Karpas-422 (cell line): ENCODE measurements around the gene LYVE1. TPM values are rescaled to one million over a fixed set of nuclear protein-coding genes. Genes with fewer than 3 reads are reported as not detected.

Experiments used
- DNase-seq: peaks from one replicate; pipeline ENCODE4 v3.0.0-alpha.2; 2015
- H2AFZ ChIP-seq: fragments of 200-600 bp; sonication (generic); 2 replicates; pipeline ENCODE4 v1.6.1; 2014; ENCODE audit warnings: antibody characterized with exemption, low read length, mixed read lengths
- H3K27ac ChIP-seq: fragments of 200-600 bp; sonication (generic); 2 replicates; pipeline ENCODE4 v1.5.1; 2014; ENCODE audit warnings: mild to moderate bottlenecking, low read length, moderate library complexity
- H3K27me3 ChIP-seq: fragments of 200-600 bp; sonication (generic); 2 replicates; pipeline ENCODE4 v1.6.1; 2014; ENCODE audit warnings: low read length, mixed read lengths
- H3K36me3 ChIP-seq: fragments of 200-600 bp; sonication (generic); 2 replicates; pipeline ENCODE4 v1.6.1; 2014; ENCODE audit warnings: low read length, mixed read lengths; ENCODE audit not compliant: insufficient read depth
- H3K4me1 ChIP-seq: fragments of 200-600 bp; sonication (generic); 2 replicates; pipeline ENCODE4 v1.6.1; 2014; ENCODE audit warnings: mild to moderate bottlenecking, low read length, mixed read lengths
- H3K4me2 ChIP-seq: fragments of 200-600 bp; sonication (generic); 2 replicates; pipeline ENCODE4 v1.6.1; 2014; ENCODE audit warnings: low read length, low read depth, mild to moderate bottlenecking; ENCODE audit not compliant: poor library complexity, severe bottlenecking
- H3K4me3 ChIP-seq: fragments of 200-600 bp; sonication (generic); 2 replicates; pipeline ENCODE4 v1.5.1; 2014; ENCODE audit warnings: mild to moderate bottlenecking, antibody characterized with exemption, low read length, mixed read lengths
- H3K79me2 ChIP-seq: fragments of 200-600 bp; sonication (generic); 2 replicates; pipeline ENCODE4 v1.6.1; 2014; ENCODE audit warnings: mild to moderate bottlenecking, low read length, mixed read lengths
- H3K9ac ChIP-seq: fragments of 200-600 bp; sonication (generic); 2 replicates; pipeline ENCODE4 v1.6.0; 2014; ENCODE audit warnings: low read length
- H3K9me2 ChIP-seq: fragments of 200-600 bp; sonication (generic), shearing (Covaris generic); replicated peaks from 2 replicates; pipeline ENCODE4 v1.6.0; 2014; ENCODE audit warnings: mild to moderate bottlenecking, low read length, moderate library complexity; ENCODE audit not compliant: insufficient read depth
- H3K9me3 ChIP-seq: fragments of 300-700, 200-600 bp; sonication (generic); 2 replicates; pipeline ENCODE4 v1.6.1; 2014; ENCODE audit warnings: low read length, mixed read lengths
- H4K20me1 ChIP-seq: fragments of 200-600 bp; sonication (generic); 2 replicates; pipeline ENCODE4 v1.6.1; 2014; ENCODE audit warnings: mild to moderate bottlenecking, antibody characterized with exemption, low read length, low read depth; ENCODE audit not compliant: insufficient read depth
- total RNA-seq: library from RNA; depleted of rRNA; stranded (reverse); fragments of >200 nt; shearing (Covaris generic); gene quantifications from 2 replicates; pipeline ENCODE4 v1.2.3, GENCODE V29; 2014; ENCODE audit warnings: low replicate concordance

Gene LYVE1
- total RNA-seq, 1 experiment from 2014 or later: not detected

GRCh38 chr11:10587995-10588394 is 19.5 kb upstream of the LYVE1 start:
- no peak for DNase-seq
- Histone ChIP-seq H3K36me3 (no peaks in the 10 kb centered on the region), H3K4me3 (no peak overlapping the region), H3K79me2 (no peaks in the 10 kb centered on the region), H3K9ac (no peak overlapping the region), H3K9me3 (no peaks in the 10 kb centered on the region), H3K9me2 (no peaks in the 10 kb centered on the region), H3K4me1 (no peaks in the 10 kb centered on the region), H2AFZ (no peak overlapping the region), H3K4me2 (no peak overlapping the region), H4K20me1 (no peaks in the 10 kb centered on the region), H3K27ac (no peak overlapping the region), H3K27me3 (no peaks in the 10 kb centered on the region)

GRCh38 chr11:10587388-10587787 is 18.9 kb upstream of the LYVE1 start:
- Histone ChIP-seq H3K9ac (no peak overlapping the region), H3K4me1 (no peaks in the 10 kb centered on the region)

GRCh38 chr11:10584071-10584501 is 15.6 kb upstream of the LYVE1 start:
- no peaks in the 10 kb centered on the region for H3K4me1 ChIP-seq
- no peak overlapping the region for H3K9ac ChIP-seq
- H3K4me2 ChIP-seq: no peak overlapping the region

More at GRCh38 chr11:10587388-10587787, 18.9 kb upstream of the LYVE1 start:
- no peak overlapping the region for H2AFZ ChIP-seq
- H3K27ac ChIP-seq: no peak overlapping the region
- H3K9me3 ChIP-seq: no peaks in the 10 kb centered on the region
- H3K27me3 ChIP-seq: no peaks in the 10 kb centered on the region
- H3K36me3 ChIP-seq: no peaks in the 10 kb centered on the region
- no peaks in the 10 kb centered on the region for H3K9me2 ChIP-seq
- no peak overlapping the region for H3K4me3 ChIP-seq
- DNase-seq: no peak
- no peaks in the 10 kb centered on the region for H4K20me1 ChIP-seq
- H3K79me2 ChIP-seq: no peaks in the 10 kb centered on the region
- no peak overlapping the region for H3K4me2 ChIP-seq

DNA sequence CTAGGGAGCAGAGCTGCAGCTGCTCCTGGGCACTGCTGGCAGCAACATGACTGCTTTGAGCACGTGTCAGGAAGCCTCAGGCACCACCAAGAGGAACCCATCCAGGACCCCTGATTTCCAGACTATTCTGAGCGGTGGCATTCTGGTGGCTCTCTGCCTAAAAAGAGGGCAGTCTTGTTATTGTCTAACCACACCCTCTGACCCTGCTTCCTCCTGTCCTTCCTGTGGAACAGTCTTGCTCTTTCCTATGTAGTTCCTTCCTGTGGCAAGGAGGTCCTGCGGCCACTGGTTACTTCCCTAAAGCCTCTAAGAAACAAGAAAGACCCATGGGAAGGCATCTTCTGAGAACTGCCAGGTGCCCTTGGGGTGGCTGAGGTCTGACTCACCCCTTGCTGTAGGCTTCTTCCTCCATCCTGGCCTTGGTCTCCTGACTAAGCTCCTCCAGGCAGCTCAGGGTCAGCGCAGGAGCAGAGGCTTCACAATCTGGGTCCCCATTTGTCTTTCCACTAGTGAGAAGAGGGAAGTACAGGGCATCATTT is 13.1 kb upstream of the LYVE1 start:
- Histone ChIP-seq H3K4me1 (no peaks in the 10 kb centered on the region), H3K4me2 (no peak overlapping the region), H3K36me3 (no peaks in the 10 kb centered on the region), H3K9me2 (no peaks in the 10 kb centered on the region), H3K9ac (no peak overlapping the region), H3K79me2 (no peaks in the 10 kb centered on the region), H3K4me3 (no peak overlapping the region), H3K27ac (no peak overlapping the region), H4K20me1 (no peaks in the 10 kb centered on the region), H3K27me3 (no peaks in the 10 kb centered on the region; the same call in 1 of the 2 replicates), H3K9me3 (no peaks in the 10 kb centered on the region), H2AFZ (no peak overlapping the region)
- DNase-seq: no peak

More at GRCh38 chr11:10584071-10584501, 15.6 kb upstream of the LYVE1 start:
- no peak overlapping the region for H3K27ac ChIP-seq
- H3K27me3 ChIP-seq: no peaks in the 10 kb centered on the region
- H3K9me3 ChIP-seq: no peaks in the 10 kb centered on the region
- H3K9me2 ChIP-seq: no peaks in the 10 kb centered on the region
- H4K20me1 ChIP-seq: no peaks in the 10 kb centered on the region
- H2AFZ ChIP-seq: no peak overlapping the region
- H3K36me3 ChIP-seq: no peaks in the 10 kb centered on the region
- no peak overlapping the region for H3K4me3 ChIP-seq
- DNase-seq: no peak
- no peaks in the 10 kb centered on the region for H3K79me2 ChIP-seq

GRCh38 chr11:10580623-10581022 is 12.2 kb upstream of the LYVE1 start:
- no peaks in the 10 kb centered on the region; the same call in 1 of the 2 replicates for H3K27me3 ChIP-seq
- H2AFZ ChIP-seq: no peak overlapping the region
- H3K9me2 ChIP-seq: no peaks in the 10 kb centered on the region
- no peaks in the 10 kb centered on the region for H3K4me1 ChIP-seq
- no peak overlapping the region for H3K9ac ChIP-seq
- no peaks in the 10 kb centered on the region for H3K9me3 ChIP-seq
- no peak overlapping the region for H3K4me3 ChIP-seq
- DNase-seq: no peak
- H3K36me3 ChIP-seq: no peaks in the 10 kb centered on the region
- no peaks in the 10 kb centered on the region for H4K20me1 ChIP-seq
- H3K4me2 ChIP-seq: no peak overlapping the region
- no peak overlapping the region for H3K27ac ChIP-seq
- no peaks in the 10 kb centered on the region for H3K79me2 ChIP-seq

GRCh38 chr11:10579700-10580099 is 11.2 kb upstream of the LYVE1 start:
- no peaks in the 10 kb centered on the region for H3K79me2 ChIP-seq
- H3K4me3 ChIP-seq: no peak overlapping the region
- no peak for DNase-seq
- no peak overlapping the region for H3K4me2 ChIP-seq
- no peaks in the 10 kb centered on the region; the same call in 1 of the 2 replicates for H3K27me3 ChIP-seq
- H3K9ac ChIP-seq: no peak overlapping the region
- H2AFZ ChIP-seq: no peak overlapping the region
- H3K4me1 ChIP-seq: no peaks in the 10 kb centered on the region
- no peaks in the 10 kb centered on the region for H4K20me1 ChIP-seq
- no peaks in the 10 kb centered on the region for H3K9me2 ChIP-seq
- no peaks in the 10 kb centered on the region for H3K36me3 ChIP-seq
- H3K9me3 ChIP-seq: no peaks in the 10 kb centered on the region
- H3K27ac ChIP-seq: no peak overlapping the region

DNA sequence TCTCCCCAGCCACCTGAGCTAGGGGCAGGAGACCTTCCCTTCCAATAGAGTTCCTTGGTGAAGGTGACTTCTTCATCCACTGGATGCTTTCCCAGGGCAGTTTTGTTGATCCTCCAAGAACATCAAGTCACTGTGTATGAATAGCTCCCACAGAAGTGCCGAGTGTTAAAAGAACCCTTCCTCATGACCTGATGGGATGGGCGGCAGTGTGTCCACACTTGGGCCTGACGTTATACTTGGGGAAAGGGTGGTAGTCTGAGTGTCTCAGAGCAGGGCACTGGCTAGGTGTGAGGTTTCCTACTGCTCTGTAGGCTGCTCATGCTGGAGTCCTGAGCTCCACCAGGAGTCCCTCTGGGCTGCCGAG is 7.6 kb upstream of the LYVE1 start:
- no peak for DNase-seq
- Histone ChIP-seq H3K9ac (no peak overlapping the region), H3K9me3 (no peaks in the 10 kb centered on the region), H3K9me2 (no peaks in the 10 kb centered on the region), H3K4me3 (no peak overlapping the region), H3K4me1 (no peaks in the 10 kb centered on the region), H3K27me3 (no peaks in the 10 kb centered on the region; the same call in 1 of the 2 replicates), H3K27ac (no peak overlapping the region), H3K4me2 (no peak overlapping the region), H3K79me2 (no peaks in the 10 kb centered on the region), H3K36me3 (no peaks in the 10 kb centered on the region), H4K20me1 (no peaks in the 10 kb centered on the region), H2AFZ (no peak overlapping the region)

- Histone ChIP-seq H4K20me1 (no peaks in the 10 kb centered on the region), H3K9me2 (no peaks in the 10 kb centered on the region), H3K4me3 (no peak overlapping the region), H3K9me3 (no peaks in the 10 kb centered on the region), H2AFZ (no peak overlapping the region), H3K4me1 (no peaks in the 10 kb centered on the region), H3K4me2 (no peak overlapping the region), H3K79me2 (no peaks in the 10 kb centered on the region), H3K27ac (no peak overlapping the region), H3K36me3 (no peaks in the 10 kb centered on the region), H3K27me3 (no peaks in the 10 kb centered on the region; the same call in 1 of the 2 replicates), H3K9ac (no peak overlapping the region)
- no peak for DNase-seq
These were observed 7.0 kb upstream of the LYVE1 start for GRCh38 chr11:10575346-10576034.
